A549 (cell line): ENCODE measurements around the gene WASHC2C. TPM values are rescaled to one million over a fixed set of nuclear protein-coding genes. Genes with fewer than 3 reads are reported as not detected.
"Not testable (repeated sequence)": the region's sequence is repeated elsewhere in the genome, so short reads cannot be mapped to it uniquely, and the experiment has no call there.

Experiments
- ATAC-seq, 2 experiments: fragments of 200-7000 bp in 1 of 2; fragments of >200 bp in 1 of 2; cut with Nextera tagmentation in 1 of 2; cut with Tn5 transposase in 1 of 2; 3 replicates each; pipeline versions ENCODE4 v1.8.0 to v1.9.1; 2018 to 2020; ENCODE audit warnings: mild to moderate bottlenecking in 1 of 2, moderate library complexity in 1 of 2
- CTCF ChIA-PET: fragments of 300-600 bp; sonication (Branson Sonifier 250); formaldehyde crosslinking; extraction: SDS; loops from one replicate; lab custom pipeline; 2021; ENCODE audit warnings: antibody characterized with exemption, inconsistent platforms; lab: Yijun Ruan, JAX
- POLR2A ChIA-PET: fragments of 350-600 bp; formaldehyde crosslinking; extraction: SDS; loops from one replicate; lab custom pipeline; 2021; ENCODE audit warnings: antibody characterized with exemption, inconsistent platforms; lab: Yijun Ruan, JAX
- DNase-seq, 2 experiments: peaks; one replicate each; pipeline versions ENCODE4 v3.0.0 to v3.0.0-alpha.2; 2011 to 2016; ENCODE audit warnings: low read depth in 1 of 2, low spot score in 1 of 2
- FAIRE-seq: peaks from 2 replicates; lab custom pipeline; 2011; peaks lifted over from hg19 to GRCh38; lab: Jason Lieb, UNC
- H3K27ac ChIP-seq, 2 experiments: fragments of >200 bp; sonication (Bioruptor Twin); formaldehyde crosslinking; 3 replicates each; pipeline ENCODE4 v1.5.1; 2016 to 2017
- H3K4me1 ChIP-seq: fragments of >200 bp; sonication (Bioruptor Twin); formaldehyde crosslinking; 3 replicates; pipeline ENCODE4 v1.6.1; 2016
- H3K4me2 ChIP-seq: fragments of >200 bp; sonication (Bioruptor Twin); formaldehyde crosslinking; 3 replicates; pipeline ENCODE4 v1.6.1; 2016
- H3K4me3 ChIP-seq: fragments of >200 bp; sonication (Bioruptor Twin); formaldehyde crosslinking; 3 replicates; pipeline ENCODE4 v1.5.1; 2016
- H3K9me3 ChIP-seq: fragments of >200 bp; sonication (Bioruptor Twin); formaldehyde crosslinking; 3 replicates; pipeline ENCODE4 v1.6.1; 2016
- CEBPB ChIP-seq, 2 experiments: fragments of >200 bp in 1 of 2; sonication (Bioruptor Twin) in 1 of 2; formaldehyde crosslinking in 1 of 2; IDR thresholded peaks; 2 replicates each; pipeline ENCODE4 v1.6.1; 2012 to 2016
- CHD2 ChIP-seq: fragments of 150-350 bp; IDR thresholded peaks from 2 replicates; pipeline ENCODE4 v1.6.1; 2014; ENCODE audit warnings: low read length; ENCODE audit not compliant: partially characterized antibody
- FOXS1 ChIP-seq: fragments of 250-450 bp; sonication (Bioruptor Pico); IDR thresholded peaks from 2 replicates; pipeline ENCODE4 v1.5.0; 2020; ENCODE audit warnings: mild to moderate bottlenecking, moderate library complexity
- GATA3 ChIP-seq: IDR thresholded peaks from 2 replicates; pipeline ENCODE4 v1.6.1; 2012; ENCODE audit warnings: borderline replicate concordance
- HOXA7 ChIP-seq: fragments of 250-450 bp; sonication (Bioruptor Pico); IDR thresholded peaks from 2 replicates; pipeline ENCODE4 v1.5.0; 2020; ENCODE audit warnings: mild to moderate bottlenecking, moderate library complexity
- HOXB13 ChIP-seq: fragments of 250-450 bp; sonication (Bioruptor Pico); IDR thresholded peaks from 2 replicates; pipeline ENCODE4 v1.5.0; 2020; ENCODE audit warnings: low read depth, mild to moderate bottlenecking, moderate library complexity
- HOXB5 ChIP-seq: fragments of 250-450 bp; sonication (Bioruptor Pico); IDR thresholded peaks from 2 replicates; pipeline ENCODE4 v1.5.0; 2020; ENCODE audit warnings: mild to moderate bottlenecking, moderate library complexity
- JUN ChIP-seq, 2 experiments: fragments of >200 bp; sonication (Bioruptor Twin); formaldehyde crosslinking; IDR thresholded peaks; 2 replicates in 1 of 2; 3 replicates in 1 of 2; pipeline ENCODE4 v1.6.1; 2016 to 2017
- JUNB ChIP-seq: fragments of >200 bp; sonication (Bioruptor Twin); formaldehyde crosslinking; IDR thresholded peaks from 2 replicates; pipeline ENCODE4 v1.6.1; 2016
- MAFK ChIP-seq: fragments of 450-650 bp; IDR thresholded peaks from 2 replicates; pipeline ENCODE4 v1.6.1; 2014; ENCODE audit not compliant: partially characterized antibody
- NPAS2 ChIP-seq: fragments of 250-450 bp; sonication (Bioruptor Pico); IDR thresholded peaks from 2 replicates; pipeline ENCODE4 v1.8.0; 2022; ENCODE audit warnings: mild to moderate bottlenecking, moderate library complexity, borderline replicate concordance
- POLR2A ChIP-seq: IDR thresholded peaks from 2 replicates; pipeline ENCODE4 v1.6.1; 2012; ENCODE audit warnings: mild to moderate bottlenecking, low read length
- POLR2AphosphoS2 ChIP-seq: conservative IDR thresholded peaks from 2 replicates; pipeline ENCODE4 v1.6.1; 2012; ENCODE audit warnings: low read length, improper control_type of control experiment, inconsistent platforms
- RARB ChIP-seq: fragments of 250-450 bp; sonication (Bioruptor Pico); IDR thresholded peaks from 2 replicates; pipeline ENCODE4 v1.8.0; 2021; ENCODE audit warnings: mild to moderate bottlenecking, moderate library complexity
- RCOR1 ChIP-seq: fragments of 150-350 bp; IDR thresholded peaks from 2 replicates; pipeline ENCODE4 v1.6.1; 2014; ENCODE audit warnings: antibody characterized with exemption, low read length, low read depth
- ZC3H11A ChIP-seq: fragments of 450-650 bp; IDR thresholded peaks from 2 replicates; pipeline ENCODE4 v1.6.1; 2014; ENCODE audit warnings: antibody characterized with exemption, mild to moderate bottlenecking
- ZFP36 ChIP-seq: fragments of 450-650 bp; IDR thresholded peaks from 2 replicates; pipeline ENCODE4 v1.6.1; 2014; ENCODE audit warnings: borderline replicate concordance; ENCODE audit not compliant: partially characterized antibody
- WGBS: methylation state at CpG from one replicate; pipeline ENCODE4 v1.1.6; 2017; ENCODE audit errors: missing lambda C conversion rate; 5-methylcytosine and 5-hydroxymethylcytosine counted together
- polyA plus RNA-seq, 4 experiments: library from polyadenylated mRNA; depleted of rRNA in 3 of 4; stranded (reverse); fragments of >200 nt; fragmentation: RNase III in 1 of 4; extraction: RNeasy Plus Mini Kit Qiagen cat#74134 plus additional on column Dnase treatment in 1 of 4; gene quantifications; 2 replicates in 3 of 4; 3 replicates in 1 of 4; pipeline ENCODE4 v1.2.3, GENCODE V29; 2011 to 2017
- TF ChIP-seq, protein P1 (sequence below): fragments of 150-350 bp; IDR thresholded peaks from 2 replicates; pipeline ENCODE4 v1.6.1; 2014; ENCODE audit warnings: low read depth, mild to moderate bottlenecking, low read length
- TF ChIP-seq, protein P2 (sequence below): fragments of 250-450 bp; sonication (Bioruptor Pico); IDR thresholded peaks from 2 replicates; pipeline ENCODE4 v1.5.0; 2020; ENCODE audit warnings: low read depth, mild to moderate bottlenecking, moderate library complexity
- TF ChIP-seq, protein P3 (sequence below): IDR thresholded peaks from 2 replicates; pipeline ENCODE4 v1.6.1; 2012
- TF ChIP-seq, protein P4 (sequence below): fragments of 250-450 bp; sonication (Bioruptor Pico); IDR thresholded peaks from 2 replicates; pipeline ENCODE4 v1.5.0; 2021; ENCODE audit warnings: mild to moderate bottlenecking, moderate library complexity, borderline replicate concordance

WASHC2C gene
- polyA plus RNA-seq, 2 of the 4 experiments (the other 2 are of a cell fraction): 24.7 to 38.7 TPM

DNA sequence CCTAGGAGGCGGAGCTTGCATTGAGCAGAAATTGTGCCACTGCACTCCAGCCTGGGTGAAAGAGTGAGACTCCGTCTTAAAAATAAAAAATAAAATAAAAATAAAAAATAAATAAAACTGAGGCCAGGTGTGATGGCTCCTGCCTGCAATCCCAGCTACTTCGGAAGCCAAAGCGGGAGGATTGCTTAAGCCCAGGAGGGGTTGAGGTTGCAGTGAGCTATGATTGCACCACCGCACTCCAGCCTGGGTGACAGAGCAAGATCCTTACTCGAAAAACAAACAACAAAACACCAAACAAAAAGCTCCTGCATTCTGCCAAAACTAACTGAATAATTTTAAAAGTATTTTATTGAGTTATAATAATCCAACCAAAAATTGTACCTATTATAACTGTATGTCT lies 84.0 kb downstream of the WASHC2C start (continued):
- TF ChIP-seq, protein P1, sequence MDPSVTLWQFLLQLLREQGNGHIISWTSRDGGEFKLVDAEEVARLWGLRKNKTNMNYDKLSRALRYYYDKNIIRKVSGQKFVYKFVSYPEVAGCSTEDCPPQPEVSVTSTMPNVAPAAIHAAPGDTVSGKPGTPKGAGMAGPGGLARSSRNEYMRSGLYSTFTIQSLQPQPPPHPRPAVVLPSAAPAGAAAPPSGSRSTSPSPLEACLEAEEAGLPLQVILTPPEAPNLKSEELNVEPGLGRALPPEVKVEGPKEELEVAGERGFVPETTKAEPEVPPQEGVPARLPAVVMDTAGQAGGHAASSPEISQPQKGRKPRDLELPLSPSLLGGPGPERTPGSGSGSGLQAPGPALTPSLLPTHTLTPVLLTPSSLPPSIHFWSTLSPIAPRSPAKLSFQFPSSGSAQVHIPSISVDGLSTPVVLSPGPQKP: no peak
- TF ChIP-seq HOXA7 (no peak), CEBPB (IDR thresholded peaks at IDR 0.05) (no peak)

DNA sequence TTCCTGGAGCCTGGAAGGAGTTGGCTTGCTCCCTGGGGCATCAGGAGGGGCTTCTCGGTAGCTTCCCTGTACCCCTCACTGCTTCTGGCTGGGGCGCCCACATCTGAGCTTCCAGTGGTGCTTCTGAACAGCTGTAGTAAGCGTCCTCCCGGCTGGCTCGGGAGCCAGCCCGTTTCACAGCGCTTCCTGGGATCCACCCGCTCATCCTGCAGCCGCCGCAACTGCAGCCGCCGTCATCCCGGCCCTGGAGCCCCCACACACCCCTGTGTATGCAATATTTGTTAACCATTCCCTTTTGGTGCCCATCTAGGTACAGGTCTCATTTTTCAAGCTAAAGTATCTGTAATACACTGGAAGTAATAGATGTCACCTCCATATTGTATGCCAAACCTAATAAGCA lies 85.9 kb downstream of the WASHC2C start:
- H3K27ac ChIP-seq, H3K9me3 ChIP-seq, DNase-seq, POLR2A ChIA-PET, H3K4me1 ChIP-seq, ATAC-seq, H3K4me3 ChIP-seq, FAIRE-seq, H3K4me2 ChIP-seq, CTCF ChIA-PET: not testable (repeated sequence)
- WGBS: 84% methylated on average over 13 of the region's 13 CpGs

DNA sequence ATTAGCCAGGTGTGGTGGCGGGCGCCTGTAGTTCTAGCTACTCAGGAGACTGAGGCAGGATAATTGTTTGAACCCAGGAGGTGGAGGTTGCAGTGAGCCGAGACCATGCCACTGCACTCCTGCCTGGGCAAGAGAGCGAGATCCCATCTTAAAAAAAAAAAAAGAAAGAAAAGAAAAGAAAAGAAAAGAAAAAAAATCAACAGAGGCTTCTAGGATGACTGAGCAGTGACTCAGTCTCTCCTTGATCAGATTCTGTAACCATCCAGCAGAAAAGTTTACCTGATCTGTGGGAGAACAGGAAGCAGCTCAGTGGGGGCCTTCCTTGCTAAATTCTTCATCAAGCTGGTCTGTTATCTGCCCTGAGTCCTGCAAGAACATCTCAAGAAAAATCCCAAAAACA lies 87.1 kb downstream of the WASHC2C start:
- H3K4me1 ChIP-seq, H3K9me3 ChIP-seq, H3K4me3 ChIP-seq, H3K4me2 ChIP-seq, ATAC-seq, FAIRE-seq, DNase-seq, H3K27ac ChIP-seq, POLR2A ChIA-PET: not testable (repeated sequence)
- WGBS: 77% methylated on average over 4 of the region's 4 CpGs
- CTCF ChIA-PET: interaction anchor here (0.6 kb wide), 1 partner anchor 577 kb away, joined by 5 read pairs; no protein-coding TSS in a partner anchor

DNA sequence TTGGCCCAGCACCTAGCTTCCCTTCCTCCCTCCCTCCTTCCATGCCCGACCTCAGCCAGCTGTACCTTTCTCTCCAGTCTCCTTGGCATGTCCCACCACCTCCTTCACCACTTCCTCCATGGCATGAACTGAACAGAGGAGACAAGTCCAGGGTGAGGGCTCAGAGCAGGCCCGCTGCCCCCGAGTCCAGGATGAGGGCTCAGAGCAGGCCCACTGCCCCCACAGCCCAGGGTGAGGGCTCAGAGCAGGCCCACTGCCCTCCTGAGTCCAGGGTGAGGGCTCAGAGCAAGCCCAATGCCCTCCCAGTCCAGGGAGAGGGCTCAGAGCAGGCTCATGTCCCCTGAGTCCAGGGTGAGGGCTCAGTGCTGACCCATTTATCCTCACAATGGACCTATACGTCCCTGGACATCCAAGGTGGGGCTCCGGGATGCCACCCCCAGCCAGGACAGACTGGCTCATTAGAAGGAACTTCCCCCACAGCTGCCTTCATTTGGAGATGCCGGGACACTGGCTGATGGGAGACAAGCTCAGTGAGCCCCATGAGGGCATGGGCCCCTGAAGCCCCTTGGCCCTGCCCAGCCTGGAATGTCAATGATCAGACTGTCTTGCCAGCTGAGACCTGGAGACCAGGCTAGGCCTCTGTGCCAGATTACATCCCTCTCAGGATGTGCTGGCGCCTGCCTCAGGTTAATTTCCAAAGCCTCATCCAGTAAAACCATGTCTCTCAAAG lies 90.2 kb downstream of the WASHC2C start:
- CTCF ChIA-PET: no interaction called here
- TF ChIP-seq, protein P2, sequence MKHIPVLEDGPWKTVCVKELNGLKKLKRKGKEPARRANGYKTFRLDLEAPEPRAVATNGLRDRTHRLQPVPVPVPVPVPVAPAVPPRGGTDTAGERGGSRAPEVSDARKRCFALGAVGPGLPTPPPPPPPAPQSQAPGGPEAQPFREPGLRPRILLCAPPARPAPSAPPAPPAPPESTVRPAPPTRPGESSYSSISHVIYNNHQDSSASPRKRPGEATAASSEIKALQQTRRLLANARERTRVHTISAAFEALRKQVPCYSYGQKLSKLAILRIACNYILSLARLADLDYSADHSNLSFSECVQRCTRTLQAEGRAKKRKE (CRISPR knock-in tag): no peak
- TF ChIP-seq CHD2 (no peak), ZFP36 (no peak), POLR2A (no peak), HOXB13 (no peak), GATA3 (no peak), FOXS1 (no peak), MAFK (no peak), RARB (CRISPR knock-in tag) (no peak), JUN (IDR thresholded peaks at IDR 0.05) (no peak), HOXB5 (no peak), POLR2AphosphoS2 (no peak), NPAS2 (CRISPR knock-in tag) (no peak), ZC3H11A (no peak), JUNB (no peak), RCOR1 (no peak), CEBPB (IDR thresholded peaks at IDR 0.05) (no peak)
- TF ChIP-seq, protein P3, sequence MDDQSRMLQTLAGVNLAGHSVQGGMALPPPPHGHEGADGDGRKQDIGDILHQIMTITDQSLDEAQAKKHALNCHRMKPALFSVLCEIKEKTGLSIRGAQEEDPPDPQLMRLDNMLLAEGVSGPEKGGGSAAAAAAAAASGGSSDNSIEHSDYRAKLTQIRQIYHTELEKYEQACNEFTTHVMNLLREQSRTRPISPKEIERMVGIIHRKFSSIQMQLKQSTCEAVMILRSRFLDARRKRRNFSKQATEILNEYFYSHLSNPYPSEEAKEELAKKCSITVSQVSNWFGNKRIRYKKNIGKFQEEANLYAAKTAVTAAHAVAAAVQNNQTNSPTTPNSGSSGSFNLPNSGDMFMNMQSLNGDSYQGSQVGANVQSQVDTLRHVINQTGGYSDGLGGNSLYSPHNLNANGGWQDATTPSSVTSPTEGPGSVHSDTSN: no peak
- TF ChIP-seq, protein P4, sequence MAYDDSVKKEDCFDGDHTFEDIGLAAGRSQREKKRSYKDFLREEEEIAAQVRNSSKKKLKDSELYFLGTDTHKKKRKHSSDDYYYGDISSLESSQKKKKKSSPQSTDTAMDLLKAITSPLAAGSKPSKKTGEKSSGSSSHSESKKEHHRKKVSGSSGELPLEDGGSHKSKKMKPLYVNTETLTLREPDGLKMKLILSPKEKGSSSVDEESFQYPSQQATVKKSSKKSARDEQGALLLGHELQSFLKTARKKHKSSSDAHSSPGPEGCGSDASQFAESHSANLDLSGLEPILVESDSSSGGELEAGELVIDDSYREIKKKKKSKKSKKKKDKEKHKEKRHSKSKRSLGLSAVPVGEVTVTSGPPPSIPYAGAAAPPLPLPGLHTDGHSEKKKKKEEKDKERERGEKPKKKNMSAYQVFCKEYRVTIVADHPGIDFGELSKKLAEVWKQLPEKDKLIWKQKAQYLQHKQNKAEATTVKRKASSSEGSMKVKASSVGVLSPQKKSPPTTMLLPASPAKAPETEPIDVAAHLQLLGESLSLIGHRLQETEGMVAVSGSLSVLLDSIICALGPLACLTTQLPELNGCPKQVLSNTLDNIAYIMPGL (CRISPR knock-in tag): no peak
- no peak for ATAC-seq
- Histone ChIP-seq H3K4me2 (no peak overlapping the region), H3K4me1 (no peaks in the 10 kb centered on the region), H3K9me3 (no peaks in the 10 kb centered on the region), H3K4me3 (no peak overlapping the region), H3K27ac (no peak overlapping the region)
- no peak for DNase-seq
- WGBS: 65% methylated on average over 3 of the region's 7 CpGs
- POLR2A ChIA-PET: no interaction called here
- FAIRE-seq: no peak
